H9 (cell line): ENCODE measurements around the gene PLB1. TPM values are rescaled to one million over a fixed set of nuclear protein-coding genes. Genes with fewer than 3 reads are reported as not detected.

Source experiments
- DNase-seq: peaks from one replicate; pipeline ENCODE4 v3.0.0-alpha.2; 2017
- H2AFZ ChIP-seq: one replicate; pipeline ENCODE4 v1.6.1; 2013; ENCODE audit warnings: mild to moderate bottlenecking, low read length, control low read depth, moderate library complexity
- H2AK5ac ChIP-seq: 2 replicates; pipeline ENCODE4 v1.6.1; 2013; ENCODE audit warnings: low read length, control low read depth, mixed read lengths; ENCODE audit not compliant: insufficient read length
- H2BK120ac ChIP-seq: one replicate; pipeline ENCODE4 v1.6.1; 2013; ENCODE audit warnings: low read depth, mild to moderate bottlenecking, low read length, control low read depth, inconsistent platforms; ENCODE audit not compliant: poor library complexity, severe bottlenecking
- H2BK12ac ChIP-seq: 2 replicates; pipeline ENCODE4 v1.6.1; 2013; ENCODE audit warnings: low read length, control low read depth, mixed read lengths, low read depth; ENCODE audit not compliant: insufficient read length
- H2BK15ac ChIP-seq: 2 replicates; pipeline ENCODE4 v1.6.1; 2013; ENCODE audit warnings: low read depth, low read length, control low read depth
- H2BK20ac ChIP-seq: one replicate; pipeline ENCODE4 v1.6.1; 2013; ENCODE audit warnings: low read depth, mild to moderate bottlenecking, low read length, control low read depth, inconsistent platforms; ENCODE audit not compliant: poor library complexity, severe bottlenecking
- H2BK5ac ChIP-seq: 2 replicates; pipeline ENCODE4 v1.6.1; 2013; ENCODE audit warnings: low read length, control low read depth, mixed read lengths; ENCODE audit not compliant: insufficient read length
- H3K14ac ChIP-seq: 2 replicates; pipeline ENCODE4 v1.6.1; 2013; ENCODE audit warnings: low read length, control low read depth; ENCODE audit not compliant: insufficient read depth
- H3K18ac ChIP-seq: 2 replicates; pipeline ENCODE4 v1.6.1; 2013; ENCODE audit warnings: low read depth, mild to moderate bottlenecking, mixed read lengths, low read length, control low read depth; ENCODE audit not compliant: insufficient read length
- H3K23ac ChIP-seq: 2 replicates; pipeline ENCODE4 v1.6.1; 2013; ENCODE audit warnings: low read length, control low read depth, mixed read lengths, low read depth; ENCODE audit not compliant: insufficient read length
- H3K23me2 ChIP-seq: 2 replicates; pipeline ENCODE4 v1.6.1; 2013; ENCODE audit warnings: low read depth, mild to moderate bottlenecking, mixed read lengths, low read length, control low read depth; ENCODE audit not compliant: insufficient read length, poor library complexity, severe bottlenecking
- H3K27ac ChIP-seq: 2 replicates; pipeline ENCODE4 v1.5.1; 2013; ENCODE audit warnings: low read length, control low read depth, mixed read lengths, low read depth; ENCODE audit not compliant: insufficient read length
- H3K27me3 ChIP-seq: 2 replicates; pipeline ENCODE4 v1.6.1; 2013; ENCODE audit warnings: low read length, control low read depth, inconsistent platforms; ENCODE audit not compliant: insufficient read depth
- H3K4ac ChIP-seq: 2 replicates; pipeline ENCODE4 v1.6.1; 2013; ENCODE audit warnings: low read depth, mild to moderate bottlenecking, control low read depth, inconsistent platforms, low read length, moderate library complexity
- H3K4me1 ChIP-seq: 2 replicates; pipeline ENCODE4 v1.6.1; 2013; ENCODE audit warnings: low read length, control low read depth, inconsistent platforms; ENCODE audit not compliant: insufficient read depth
- H3K4me2 ChIP-seq: 2 replicates; pipeline ENCODE4 v1.6.1; 2013; ENCODE audit warnings: low read length, control low read depth, mixed read lengths; ENCODE audit not compliant: insufficient read length, insufficient read depth
- H3K56ac ChIP-seq: 2 replicates; pipeline ENCODE4 v1.6.1; 2013; ENCODE audit warnings: low read depth, mild to moderate bottlenecking, mixed read lengths, low read length, control low read depth; ENCODE audit not compliant: insufficient read length
- H3K79me1 ChIP-seq: 2 replicates; pipeline ENCODE4 v1.6.1; 2013; ENCODE audit warnings: low read depth, mild to moderate bottlenecking, moderate library complexity, low read length, control low read depth, inconsistent platforms; ENCODE audit not compliant: insufficient read depth, poor library complexity, severe bottlenecking
- H3K79me2 ChIP-seq: 2 replicates; pipeline ENCODE4 v1.6.1; 2013; ENCODE audit warnings: low read length, control low read depth, inconsistent platforms; ENCODE audit not compliant: insufficient read depth
- H3K9ac ChIP-seq: 2 replicates; pipeline ENCODE4 v1.6.1; 2013; ENCODE audit warnings: low read length, control low read depth, mixed read lengths; ENCODE audit not compliant: insufficient read length; ENCODE audit errors: extremely low read depth
- H3K9me3 ChIP-seq: one replicate; pipeline ENCODE4 v1.6.1; 2013; ENCODE audit warnings: low read depth, low read length, inconsistent platforms; ENCODE audit not compliant: control insufficient read depth
- H3T11ph ChIP-seq: one replicate; pipeline ENCODE4 v1.6.1; 2013; ENCODE audit warnings: mild to moderate bottlenecking, low read length, control low read depth, inconsistent platforms
- H4K20me1 ChIP-seq: one replicate; pipeline ENCODE4 v1.6.1; 2013; ENCODE audit not compliant: control insufficient read depth, insufficient read length, insufficient read depth
- H4K5ac ChIP-seq: 2 replicates; pipeline ENCODE4 v1.6.1; 2013; ENCODE audit warnings: low read depth, mild to moderate bottlenecking, mixed read lengths, low read length, control low read depth; ENCODE audit not compliant: insufficient read length
- H4K8ac ChIP-seq: replicated peaks from 2 replicates; pipeline ENCODE4 v1.6.1; 2013; ENCODE audit warnings: low read length, control low read depth, mixed read lengths, low read depth; ENCODE audit not compliant: insufficient read length
- H4K91ac ChIP-seq: 2 replicates; pipeline ENCODE4 v1.6.1; 2013; ENCODE audit warnings: low read depth, mild to moderate bottlenecking, moderate library complexity, mixed read lengths, low read length, control low read depth; ENCODE audit not compliant: insufficient read length
- H3K27ac Mint-ChIP-seq, 3 experiments: 2 replicates in 2 of 3; 3 replicates in 1 of 3; pipeline ENCODE4 v1.8.0; 2020 to 2021; ENCODE audit warnings: mixed read lengths in 3 of 3, mild to moderate bottlenecking in 1 of 3, moderate library complexity in 1 of 3
- H3K27me3 Mint-ChIP-seq: 2 replicates; pipeline ENCODE4 v1.8.0; 2021; ENCODE audit warnings: low read depth, mild to moderate bottlenecking, moderate library complexity, mixed read lengths
- H3K36me3 Mint-ChIP-seq, 3 experiments: 2 replicates in 2 of 3; 3 replicates in 1 of 3; pipeline ENCODE4 v1.8.0; 2020 to 2021; ENCODE audit warnings: low read depth in 3 of 3, mixed read lengths in 3 of 3; ENCODE audit not compliant: insufficient read depth in 1 of 3
- H3K4me1 Mint-ChIP-seq, 2 experiments: 2 replicates each; pipeline ENCODE4 v1.8.0; 2020; ENCODE audit warnings: mixed read lengths in 2 of 2
- H3K4me3 Mint-ChIP-seq, 2 experiments: 2 replicates in 1 of 2; 3 replicates in 1 of 2; pipeline ENCODE4 v1.8.0; 2020 to 2021; ENCODE audit warnings: mild to moderate bottlenecking in 2 of 2, mixed read lengths in 2 of 2, moderate library complexity in 1 of 2
- H3K9me3 Mint-ChIP-seq, 2 experiments: 2 replicates in 1 of 2; 3 replicates in 1 of 2; pipeline ENCODE4 v1.8.0; 2020; ENCODE audit warnings: mild to moderate bottlenecking in 2 of 2, mixed read lengths in 2 of 2, moderate library complexity in 1 of 2
- CTCF ChIP-seq: fragments of 200-600 bp; sonication (generic); conservative IDR thresholded peaks from 3 replicates; pipeline ENCODE4 v1.8.0; 2021; ENCODE audit warnings: antibody characterized with exemption, mild to moderate bottlenecking
- WGBS: extraction: QIAGEN DNeasy Blood & Tissue Kit; methylation state at CpG from one replicate; pipeline ENCODE4 v1.1.7; 2013; ENCODE audit warnings: missing lambda C conversion rate, low lambda C conversion rate, mixed read lengths; ENCODE audit not compliant: insufficient read length; ENCODE audit errors: extremely low coverage; 5-methylcytosine and 5-hydroxymethylcytosine counted together
- total RNA-seq: library from RNA; stranded (reverse); gene quantifications from 2 replicates; pipeline ENCODE4 v1.2.1, GENCODE V29; 2021

PLB1 gene
- total RNA-seq, 1 experiment from 2014 or later, result not detected

- no peak overlapping the region for H3K56ac ChIP-seq
- H2BK12ac ChIP-seq, result no peak overlapping the region
- H2BK20ac ChIP-seq, result no peak overlapping the region
- H3K9me3 Mint-ChIP-seq, result no peaks in the 10 kb centered on the region; a peak in 2 of 5 replicates
- no peaks in the 10 kb centered on the region for H3K27me3 ChIP-seq
- H3K23ac ChIP-seq, result no peak overlapping the region
- no peak overlapping the region for H3K27ac ChIP-seq
- H3K23me2 ChIP-seq, result peaks cover 6% of the 10 kb centered on the region
- no peak overlapping the region for H3K4ac ChIP-seq
- no peak for DNase-seq
- no peaks in the 10 kb centered on the region for H3K36me3 Mint-ChIP-seq
- no peaks in the 10 kb centered on the region; the same call in 1 of the 2 replicates for H3K4me1 ChIP-seq
- H2BK5ac ChIP-seq, result no peak overlapping the region
- H2BK120ac ChIP-seq, result no peak overlapping the region
- H4K8ac ChIP-seq, result no peak overlapping the region
- H3K79me2 ChIP-seq, result no peaks in the 10 kb centered on the region
- H3K9me3 ChIP-seq, result no peaks in the 10 kb centered on the region
- peaks cover 6 to 7% of the 10 kb centered on the region in 2 experiments for H3K4me1 Mint-ChIP-seq
- H4K91ac ChIP-seq, result no peak overlapping the region
- whole genome bisulfite sequencing, result no CpG with 5 or more reads among the region's 4 CpGs
- no peak overlapping the region for H2BK15ac ChIP-seq
- H3T11ph ChIP-seq, result no peak overlapping the region
- no peaks in the 10 kb centered on the region for H3K79me1 ChIP-seq
- H2AFZ ChIP-seq, result no peak overlapping the region
- no peaks in the 10 kb centered on the region for H4K20me1 ChIP-seq
- no peak for TF ChIP-seq CTCF
- no peak overlapping the region for H3K4me2 ChIP-seq
- no peak overlapping the region for H3K14ac ChIP-seq
- no peak overlapping the region for H4K5ac ChIP-seq
- no peak overlapping the region for H2AK5ac ChIP-seq
- no peak overlapping the region for H3K9ac ChIP-seq
- H3K4me3 Mint-ChIP-seq, result no peak overlapping the region
- H3K18ac ChIP-seq, result no peak overlapping the region
- H3K27me3 Mint-ChIP-seq, result peaks cover 23% of the 10 kb centered on the region
- no peak overlapping the region for H3K27ac Mint-ChIP-seq
Measured at GRCh38 chr2:28564346-28564745, 68.5 kb downstream of the PLB1 start.
